HG03571 (cell line): Measurements from ENCODE around the gene SNRPA1.

Experiments used
- ATAC-seq: cut with Tn5 transposase; IDR thresholded peaks from one replicate; pipeline ENCODE4 v1.9.1; 2021; ENCODE audit not compliant: unreplicated experiment

SNRPA1 gene

DNA sequence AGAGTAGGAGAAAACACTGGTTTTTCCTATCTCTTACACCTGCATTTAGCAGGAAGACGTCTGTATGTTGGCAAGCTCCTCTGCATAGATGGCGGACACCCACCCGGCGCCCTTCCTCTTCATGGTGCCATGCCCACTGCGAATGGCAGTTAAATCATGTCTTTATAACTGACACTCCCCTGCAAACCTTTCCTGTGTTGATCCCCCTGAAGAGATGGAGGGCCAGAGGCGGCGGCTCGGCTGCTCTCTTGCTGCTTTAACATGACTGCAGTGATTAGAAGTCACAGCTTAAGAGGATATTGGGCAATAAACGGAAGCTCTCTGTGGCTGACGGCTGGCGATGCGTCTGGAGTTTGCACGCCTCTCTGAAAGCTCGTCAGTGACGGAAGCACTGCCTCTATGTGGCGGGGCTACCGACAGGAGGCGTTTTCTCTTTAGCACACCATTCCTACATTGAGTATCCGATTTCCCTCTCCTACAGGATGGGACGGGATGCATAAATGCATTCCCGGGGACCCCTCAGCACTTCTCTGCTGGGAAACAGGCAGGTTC is 25.5 kb upstream of the SNRPA1 start:
- no peak for ATAC-seq

DNA sequence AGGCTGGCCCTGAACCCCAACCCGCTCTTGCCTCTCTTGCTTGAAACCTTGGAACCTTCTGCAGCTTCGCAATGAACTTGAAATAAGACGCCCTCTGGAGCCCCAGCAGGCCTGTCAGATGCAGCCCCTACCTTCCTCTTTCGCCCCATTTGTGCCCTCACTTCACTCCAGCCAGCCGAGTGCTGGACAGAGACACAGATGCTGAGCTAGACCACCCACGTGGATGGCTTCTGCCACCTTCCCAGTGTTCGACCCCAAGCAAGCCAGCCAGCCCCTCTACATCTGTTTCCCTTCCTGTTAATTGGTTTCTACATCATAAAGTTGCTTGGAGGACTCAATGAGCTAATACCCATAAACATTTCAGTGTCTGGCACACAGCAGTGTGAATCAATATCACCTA is 23.8 kb upstream of the SNRPA1 start:
- ATAC-seq = no peak

DNA sequence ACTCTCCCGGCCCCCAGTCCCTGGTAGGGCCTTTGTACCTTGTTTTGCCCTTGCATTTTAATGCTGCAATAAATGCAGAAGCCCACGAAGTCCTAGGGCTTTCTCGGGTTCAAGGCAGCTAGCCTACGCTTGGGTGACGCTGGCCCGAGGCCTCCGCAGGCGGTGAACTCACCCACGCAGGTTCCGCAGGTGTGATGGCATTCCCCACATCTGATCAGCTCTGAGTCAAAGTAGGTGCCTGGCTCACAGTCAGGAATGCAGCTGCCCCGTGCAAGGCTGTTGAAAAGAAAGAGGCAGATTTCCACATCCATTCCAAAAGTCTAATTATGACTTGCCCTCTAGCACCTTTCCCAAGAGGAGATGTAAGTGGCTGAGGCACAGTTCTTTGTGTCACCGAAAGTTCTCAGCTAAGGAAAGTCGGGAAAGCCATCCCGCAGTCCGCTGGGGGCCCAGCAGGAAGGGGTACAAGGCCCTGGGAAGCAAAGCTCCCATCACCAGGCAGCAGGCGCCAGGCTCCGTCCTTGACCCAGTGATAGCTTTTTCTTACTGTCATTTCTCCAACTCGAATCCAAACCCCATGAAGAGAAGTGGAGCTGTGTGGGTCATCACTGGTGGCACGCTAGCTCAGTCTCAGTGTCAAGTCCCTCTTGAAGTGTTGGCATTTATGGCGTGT is 23.2 kb upstream of the SNRPA1 start:
- no peak for ATAC-seq

DNA sequence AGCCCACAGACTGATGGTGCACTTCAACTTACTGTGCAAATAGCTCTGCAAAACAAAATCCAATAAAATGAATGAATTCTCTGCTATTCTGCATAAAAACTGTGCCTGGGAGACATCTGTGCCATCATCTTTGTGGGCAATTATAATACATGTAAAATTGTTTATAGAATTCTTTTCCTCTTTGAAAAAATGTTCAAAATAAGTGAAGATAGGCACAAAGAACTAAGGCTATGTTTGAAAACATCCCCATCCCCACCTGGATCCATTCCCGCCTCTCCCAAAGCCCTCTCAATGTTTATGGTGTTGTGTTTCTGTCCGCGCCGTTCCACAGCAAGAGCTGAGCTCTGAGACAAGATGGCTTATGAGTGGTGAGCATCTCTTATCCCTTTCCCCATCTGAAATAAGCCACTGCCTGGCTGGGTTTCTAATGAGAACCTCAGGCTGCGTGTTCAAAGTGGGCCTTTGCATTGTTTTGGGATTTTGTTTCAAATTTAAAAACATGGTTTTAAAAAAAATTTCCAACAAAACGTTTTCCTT is 22.4 kb upstream of the SNRPA1 start:
- no peak for ATAC-seq

DNA sequence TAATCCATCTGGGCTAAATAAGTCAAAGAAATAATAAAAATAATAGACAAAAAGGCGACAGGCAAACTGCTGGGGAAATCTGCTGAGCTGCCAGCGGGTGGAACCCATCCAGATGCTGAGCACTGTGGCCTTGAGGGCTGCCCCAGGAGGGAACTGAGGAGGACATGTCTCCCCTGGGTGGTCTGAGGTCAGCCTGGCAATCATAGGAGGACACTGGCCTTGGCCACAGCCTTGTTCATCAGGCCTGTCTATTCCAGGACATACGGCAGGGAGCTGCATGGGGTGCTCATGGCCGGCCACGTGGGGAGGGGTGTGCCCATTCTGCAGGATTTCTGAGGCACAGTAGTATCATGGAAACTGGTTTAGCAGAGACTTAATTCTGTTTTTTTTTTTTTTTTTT is 21.5 kb upstream of the SNRPA1 start:
- ATAC-seq = no peak

DNA sequence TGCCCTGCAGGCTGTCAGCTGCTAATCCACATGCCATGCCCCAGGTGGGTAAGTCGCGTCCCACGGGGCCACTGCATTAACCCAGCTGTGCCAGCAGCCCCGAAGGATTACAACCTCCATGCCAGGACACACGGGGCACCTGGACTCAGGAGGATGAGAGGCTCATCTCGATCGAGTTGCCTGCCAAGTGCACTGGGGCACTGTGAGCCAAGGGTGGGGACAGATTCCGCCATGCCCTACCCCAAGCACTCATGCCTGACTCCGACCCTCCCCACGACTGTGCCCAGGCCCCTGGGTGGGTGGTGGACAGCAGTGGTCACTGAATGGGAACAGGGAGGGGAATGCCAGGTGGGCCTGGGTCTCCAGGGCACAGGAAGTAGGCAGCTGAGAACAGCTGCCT is 20.7 kb upstream of the SNRPA1 start:
- no peak for ATAC-seq

DNA sequence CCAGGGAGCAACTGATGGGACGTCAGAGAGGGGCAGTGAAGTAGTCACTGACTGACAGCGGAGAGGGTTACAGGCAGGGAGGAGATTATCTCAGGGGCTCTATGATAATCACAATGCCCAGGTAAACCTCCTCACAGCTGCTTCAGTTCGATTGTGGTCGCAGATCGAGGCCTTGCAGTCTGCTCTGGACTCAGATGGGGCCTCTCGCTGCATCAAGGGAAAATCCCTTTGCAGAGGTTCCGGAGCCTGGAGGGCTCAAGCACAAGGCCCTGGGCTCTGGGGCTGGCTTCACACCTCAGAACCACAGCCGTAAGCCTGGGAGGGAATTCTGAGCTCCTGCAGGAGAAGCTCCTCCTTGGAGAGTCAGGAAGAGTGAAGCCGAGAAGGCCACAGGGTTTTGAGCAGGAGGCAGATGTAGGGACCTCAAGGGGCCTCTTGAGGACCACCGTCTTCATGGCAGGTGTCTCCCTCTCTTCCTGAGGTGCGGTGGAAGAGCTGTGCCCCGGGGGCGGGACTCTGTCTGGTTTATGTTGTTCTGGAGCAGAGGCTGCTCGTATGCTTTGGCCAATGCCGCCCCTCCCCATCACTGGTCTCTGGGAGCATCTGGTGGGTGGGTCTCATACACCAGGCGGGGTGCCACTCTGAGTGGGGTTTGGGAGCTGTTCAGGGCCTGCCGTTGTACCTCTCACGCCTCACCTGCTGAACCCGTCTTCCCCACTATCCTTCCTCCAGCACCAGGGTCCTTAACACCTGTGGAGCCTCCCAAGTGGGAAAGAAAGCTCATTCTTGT is 19.5 kb upstream of the SNRPA1 start:
- no peak for ATAC-seq

DNA sequence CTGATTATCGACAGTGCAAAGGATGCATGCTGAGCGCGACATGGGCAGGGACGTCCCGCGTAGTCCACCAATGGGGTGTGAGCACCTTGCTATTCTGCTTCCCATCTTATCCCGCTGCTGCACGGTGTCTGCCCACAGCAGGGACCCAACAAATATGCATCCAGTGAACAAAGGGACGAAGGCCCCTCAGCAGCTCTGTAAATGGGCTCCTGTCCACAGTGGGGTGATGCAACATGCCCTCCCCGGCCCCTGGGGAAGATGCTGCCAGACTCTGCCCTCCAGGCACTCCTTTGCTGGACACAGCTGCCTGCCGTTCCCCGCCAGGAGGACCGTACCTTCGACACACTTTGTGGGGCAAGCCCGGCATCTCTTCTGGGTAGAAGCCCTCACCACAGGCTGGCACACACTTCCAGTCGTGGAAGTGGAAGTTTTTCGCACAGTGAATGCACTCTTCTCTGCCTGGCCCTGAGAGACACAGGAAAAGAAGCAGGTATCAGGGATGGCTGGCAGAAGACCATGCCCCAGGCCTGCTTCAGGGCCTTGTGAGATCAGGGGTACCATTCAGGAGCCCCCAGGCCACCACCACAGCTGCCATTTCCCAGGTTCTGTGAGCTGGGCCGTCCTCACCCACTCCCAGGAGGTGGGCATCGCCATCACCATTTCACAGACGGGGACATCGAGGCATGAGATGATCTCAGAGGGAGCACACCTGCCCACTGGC is 18.2 kb upstream of the SNRPA1 start:
- no peak for ATAC-seq

DNA sequence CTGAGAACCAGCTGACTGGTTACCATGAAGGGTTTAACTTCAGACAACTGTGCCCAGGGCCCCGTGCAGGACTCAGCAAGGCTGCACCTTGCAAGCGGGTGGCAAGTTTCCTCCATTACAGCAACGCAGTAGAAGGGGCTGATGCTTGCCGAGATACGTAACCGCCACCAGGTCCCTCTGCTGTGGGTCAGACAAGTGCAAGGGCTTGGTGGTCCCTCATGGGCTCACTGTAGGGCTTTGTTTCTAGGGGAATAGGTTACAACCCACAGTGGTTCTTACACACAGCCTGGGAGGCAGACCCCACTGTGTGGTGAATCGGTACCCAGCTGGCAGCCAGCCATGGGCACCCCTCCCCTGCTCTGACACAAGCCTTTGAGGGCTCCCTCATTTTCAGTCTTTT is 15.5 kb upstream of the SNRPA1 start:
- no peak for ATAC-seq

DNA sequence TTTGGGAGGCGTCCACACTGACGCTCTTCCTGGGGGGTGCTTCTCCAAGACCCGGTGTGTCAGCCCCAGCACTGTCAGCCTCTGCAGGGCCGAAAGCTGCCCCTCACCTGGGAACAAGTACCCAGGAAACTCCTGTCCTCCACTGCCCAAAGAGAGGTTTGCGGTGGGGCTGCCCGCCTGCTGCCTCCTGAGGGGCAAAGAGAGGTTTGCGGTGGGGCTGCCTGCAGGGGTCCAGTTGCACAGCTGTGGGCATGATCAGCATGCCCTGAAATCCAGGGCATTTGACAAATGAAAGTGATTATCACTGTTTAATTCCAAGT is 15.1 kb upstream of the SNRPA1 start:
- ATAC-seq = no peak

DNA sequence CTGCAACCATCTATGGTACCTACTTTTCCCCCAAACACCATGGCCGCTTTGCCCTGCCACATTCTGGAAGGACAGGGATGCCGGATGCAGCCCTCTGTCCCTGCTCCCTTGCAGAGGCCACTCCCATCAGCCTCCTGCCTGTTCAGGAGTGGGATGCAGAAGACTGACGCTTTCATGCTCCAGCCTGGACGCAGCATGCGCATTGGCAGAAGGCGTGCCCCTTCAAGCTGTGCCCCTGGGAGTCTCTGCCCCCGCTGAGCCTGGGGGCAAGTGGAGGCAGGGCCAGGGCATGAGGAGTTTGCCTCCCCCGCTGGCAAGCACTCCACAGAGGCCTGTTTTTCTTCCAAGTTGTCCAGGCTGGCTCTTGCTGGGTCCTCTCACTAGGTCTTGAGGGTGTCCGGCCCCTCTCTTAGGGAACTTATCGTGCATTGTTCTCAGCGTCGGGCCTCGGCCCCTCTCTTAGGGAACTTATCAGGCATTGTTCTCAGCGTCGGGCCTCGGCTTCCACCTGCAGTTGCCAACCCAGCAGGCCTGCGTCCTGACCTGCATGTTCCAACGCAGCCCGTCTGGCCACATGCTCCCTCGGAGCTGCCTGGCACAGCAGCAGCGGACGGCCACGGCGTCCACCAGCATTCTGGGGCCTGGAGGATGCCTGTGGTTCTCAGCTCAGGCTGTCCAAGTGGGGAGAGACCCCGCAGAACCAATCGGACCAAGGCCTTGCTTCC is 14.6 kb upstream of the SNRPA1 start:
- ATAC-seq = no peak

DNA sequence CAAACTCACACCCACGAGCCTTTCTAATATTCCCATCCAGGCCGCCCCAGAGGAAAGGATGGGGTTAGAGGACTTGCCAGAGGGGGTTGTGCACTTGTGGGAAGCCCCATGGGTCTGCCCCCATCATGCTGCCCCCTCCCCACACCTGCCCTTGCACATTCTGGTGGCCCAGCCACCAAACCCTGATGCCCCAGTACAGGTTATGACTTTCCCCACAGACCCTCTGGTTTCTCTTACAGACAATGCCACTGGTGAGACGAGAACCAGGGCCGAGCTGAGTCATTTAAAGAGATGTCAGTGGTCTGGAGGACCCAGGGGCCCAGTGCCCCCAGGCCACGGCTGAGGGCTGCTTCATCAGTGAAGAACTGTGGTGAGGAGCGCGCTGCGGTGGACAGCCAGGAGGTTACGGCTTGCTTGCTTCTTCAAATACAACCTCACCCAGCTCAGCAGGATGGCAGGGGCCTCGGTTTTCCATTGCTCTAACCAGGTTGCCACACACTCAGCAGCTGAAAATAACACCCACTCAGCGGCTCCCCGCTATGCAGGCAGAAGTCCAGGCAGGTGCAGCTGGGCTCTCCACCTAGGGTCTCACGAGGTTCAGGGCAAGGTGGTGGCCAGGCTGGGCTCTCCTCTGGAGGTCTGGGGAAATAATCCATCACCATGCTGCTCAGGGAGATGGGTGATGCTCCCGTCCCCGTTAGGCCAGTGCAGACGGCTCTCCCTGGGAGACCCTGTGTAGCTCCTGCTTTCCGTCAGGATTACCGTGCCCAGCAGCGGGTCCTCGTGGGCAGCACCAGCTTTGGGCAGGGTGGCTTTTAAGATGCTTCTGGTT is 13.8 kb upstream of the SNRPA1 start:
- no peak for ATAC-seq

DNA sequence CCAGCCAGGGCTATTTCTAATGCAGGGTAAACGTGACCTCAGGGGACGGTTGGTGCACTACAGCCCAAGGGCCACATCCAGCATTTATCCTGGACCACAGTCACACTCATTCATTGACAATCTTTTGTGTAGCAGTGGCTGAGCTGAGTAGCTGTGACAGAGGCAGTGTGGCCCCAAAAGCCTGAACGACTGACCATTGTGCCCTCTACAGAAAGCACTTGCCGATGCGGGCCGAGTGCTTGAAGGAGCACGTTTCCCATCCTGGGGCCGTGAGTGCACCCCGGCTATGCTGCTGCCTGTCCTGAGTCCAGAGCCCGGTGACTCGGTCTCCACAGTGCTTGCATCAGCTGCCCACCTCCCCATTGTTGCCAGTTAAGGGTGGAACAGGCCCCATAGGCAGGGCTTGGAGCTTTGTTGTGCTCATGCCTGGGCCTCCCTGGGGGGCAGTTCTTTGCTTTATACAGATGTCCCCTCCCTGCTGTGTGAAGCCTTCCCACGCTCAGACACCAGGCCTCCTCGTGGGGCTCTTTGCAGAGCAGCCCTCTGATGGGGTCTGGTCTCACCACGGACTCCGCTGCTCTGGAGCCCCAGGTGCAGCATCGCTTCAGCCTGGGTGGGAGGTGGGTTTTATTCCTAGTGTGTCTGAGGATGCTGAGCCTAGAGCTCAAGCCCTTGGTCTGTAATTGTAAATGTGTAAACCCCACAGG is 13.0 kb upstream of the SNRPA1 start:
- no peak for ATAC-seq

DNA sequence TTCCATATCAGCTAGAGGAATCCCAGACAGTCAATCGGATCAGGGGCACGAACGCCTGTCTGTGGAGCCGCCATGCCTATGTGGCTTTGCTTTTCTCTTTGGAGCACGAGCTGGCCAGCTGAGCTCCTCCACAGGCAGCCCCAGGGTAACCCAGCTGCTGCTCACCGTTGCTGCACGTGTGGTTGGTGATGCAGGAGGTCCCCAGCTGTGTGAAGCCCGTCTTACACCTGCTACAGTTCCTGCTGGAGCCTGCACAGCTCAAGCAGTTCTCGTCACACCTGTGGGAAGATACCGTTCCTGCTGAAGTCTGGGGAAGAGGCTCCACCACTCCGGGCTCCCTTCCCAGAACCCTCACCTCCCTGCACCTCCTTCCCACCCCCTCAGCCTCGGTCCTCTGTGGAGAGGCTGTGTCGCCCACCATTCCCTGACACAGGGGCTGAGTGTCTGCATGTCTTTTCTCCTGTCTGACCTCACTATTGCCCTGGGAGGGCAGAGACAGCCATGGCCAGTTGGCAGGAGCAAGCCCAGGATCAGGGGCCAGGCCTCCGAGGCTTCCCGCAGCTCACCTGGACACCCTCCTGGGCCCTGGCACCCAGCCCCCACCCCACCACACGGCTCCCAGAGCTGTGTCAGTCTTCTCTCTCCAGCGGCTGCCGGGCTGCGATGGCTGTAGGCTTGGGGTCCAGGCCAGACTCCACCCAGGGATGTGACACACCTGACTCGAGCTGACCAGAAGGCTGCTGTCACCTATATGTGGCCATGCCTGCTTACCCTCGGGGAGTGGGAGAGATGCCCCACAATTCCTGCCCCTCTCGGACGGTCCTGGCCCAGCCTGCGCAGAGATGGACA is 12.2 kb upstream of the SNRPA1 start:
- no peak for ATAC-seq

DNA sequence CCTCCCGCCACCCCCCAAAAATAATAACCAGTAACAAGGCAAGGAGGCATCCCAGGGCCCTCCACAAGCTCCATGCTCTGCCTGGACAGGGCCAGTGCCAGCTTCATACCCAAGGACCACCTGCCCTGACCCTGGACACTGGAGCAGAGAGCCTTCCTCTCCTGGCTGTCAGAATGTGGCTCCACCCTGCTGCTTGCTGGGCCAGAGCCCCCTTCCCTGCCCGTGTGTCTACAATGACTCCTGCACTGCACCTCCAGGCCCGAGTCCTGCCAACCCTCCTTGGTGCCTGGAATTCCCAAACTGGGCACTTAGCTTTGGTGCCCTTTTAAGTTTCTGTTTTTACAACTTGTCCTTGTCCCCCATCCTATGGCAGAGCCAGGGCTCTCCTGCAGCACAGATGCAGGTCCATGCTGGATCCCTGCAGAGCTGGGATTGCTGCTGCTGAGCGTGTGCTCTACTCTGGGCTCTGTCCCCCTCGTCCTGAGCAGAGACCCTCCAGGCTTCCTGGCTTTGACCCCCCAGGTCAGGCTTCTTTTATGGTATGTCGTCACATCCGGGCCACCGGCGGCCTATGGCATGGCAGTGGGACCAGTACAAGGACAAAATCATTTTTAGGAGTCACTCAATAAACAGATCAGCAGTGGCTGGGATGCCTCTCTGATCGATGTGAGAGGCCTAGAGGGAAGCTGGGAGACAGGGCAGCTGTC is 11.4 kb upstream of the SNRPA1 start:
- no peak for ATAC-seq

DNA sequence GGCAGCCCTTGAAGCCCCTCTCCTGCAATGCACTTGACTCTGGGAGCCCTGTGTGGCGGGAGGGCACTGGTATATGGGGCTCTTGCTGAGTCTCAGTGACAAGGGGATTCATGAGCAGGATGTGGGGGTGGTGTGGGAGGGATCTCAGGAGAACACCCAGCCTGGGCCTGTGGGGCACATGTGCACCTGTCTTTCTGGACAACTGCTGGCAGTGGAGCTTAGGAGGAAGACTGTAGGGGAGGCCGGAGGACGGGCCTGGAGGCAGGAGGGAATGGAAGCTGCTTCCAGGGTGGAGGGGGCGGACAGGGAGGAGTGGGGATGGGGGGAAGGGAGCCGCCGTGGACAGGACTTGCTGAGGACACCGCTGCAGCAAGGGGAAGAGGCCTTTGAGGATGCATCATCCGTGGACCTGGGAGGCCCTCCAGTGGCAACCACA is 10.8 kb upstream of the SNRPA1 start:
- no peak for ATAC-seq

DNA sequence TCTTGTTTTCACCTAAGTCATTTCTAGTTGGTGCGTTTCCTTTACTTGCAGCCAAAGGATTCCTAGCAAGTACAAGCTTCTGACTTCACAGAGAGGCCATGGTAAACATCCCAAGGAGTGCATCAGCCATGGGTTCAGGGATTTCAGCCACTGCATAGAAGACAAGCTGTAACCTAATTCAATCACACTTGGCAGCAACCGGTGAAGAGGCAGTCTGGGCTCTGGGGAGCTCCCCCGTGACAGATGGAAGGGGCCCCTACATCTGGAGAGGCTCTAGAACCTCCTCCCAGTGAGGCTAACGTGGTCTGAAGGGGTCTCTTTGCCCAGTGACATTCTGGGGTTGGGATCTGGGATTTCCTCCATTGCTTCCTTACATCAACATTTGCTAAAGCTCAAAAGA is 8.4 kb upstream of the SNRPA1 start:
- ATAC-seq = no peak
